Esophagus squamous epithelium (tissue), 5 donors: ENCODE measurements around the gene PRDX5. TPM values are rescaled to one million over a fixed set of nuclear protein-coding genes. Genes with fewer than 3 reads are reported as not detected.
A peak's percentile ranks its signal among the peaks of the same experiment; 100 is the strongest.

Source experiments
- DNase-seq: peaks from one replicate; lab custom pipeline; 2025; lab: John Stamatoyannopoulos, UW
- H3K27ac ChIP-seq, 4 donors: fragments of 200-600 bp; sonication (generic); one replicate each; pipeline ENCODE4 v1.5.1; 2016 to 2019; ENCODE audit warnings: mild to moderate bottlenecking in 1 of 4
- H3K27me3 ChIP-seq, 4 donors: fragments of 200-600 bp; sonication (generic); 1 replicate in 3 of 4; 2 replicates in 1 of 4; pipeline versions ENCODE4 v1.5.1 to v1.6.0; 2017 to 2021; ENCODE audit warnings: antibody characterized with exemption in 1 of 4
- H3K36me3 ChIP-seq, 3 donors: fragments of 200-600 bp; sonication (generic); one replicate each; pipeline ENCODE4 v1.5.1; 2016 to 2019
- H3K4me1 ChIP-seq, 3 donors: fragments of 200-600 bp; sonication (generic); one replicate each; pipeline ENCODE4 v1.5.1; 2017 to 2019
- H3K4me3 ChIP-seq, 4 donors: fragments of 200-600 bp; sonication (generic); 1 replicate in 3 of 4; 2 replicates in 1 of 4; pipeline ENCODE4 v1.5.1; 2016 to 2019; ENCODE audit warnings: mild to moderate bottlenecking in 2 of 4, moderate library complexity in 1 of 4
- H3K9me3 ChIP-seq, 3 donors: fragments of 200-600 bp; sonication (generic); one replicate each; pipeline ENCODE4 v1.5.1; 2016 to 2019
- POLR2A ChIP-seq, 4 donors: fragments of 450-650 bp; IDR thresholded peaks; one replicate each; pipeline ENCODE4 v1.6.1; 2017; ENCODE audit warnings: antibody characterized with exemption in 4 of 4, mild to moderate bottlenecking in 4 of 4, moderate library complexity in 3 of 4
- WGBS, 2 donors: methylation state at CpG; one replicate each; pipeline ENCODE4 v1.1.5; 2018; 5-methylcytosine and 5-hydroxymethylcytosine counted together
- intact Hi-C: fragments of 100-400 bp; cut with DNase I; formaldehyde crosslinking; loops from one replicate; pipeline ENCODE4 v1.15.0; 2022
- total RNA-seq, 4 donors: library from RNA; depleted of rRNA; stranded (reverse); fragments of >200 nt; gene quantifications; one replicate each; pipeline ENCODE4 v1.1.0, GENCODE V29; 2016
- TF ChIP-seq, protein P1 (sequence below), 6 experiments: fragments of 450-650 bp in 4 of 6; fragments of 200-600 bp in 2 of 6; sonication (generic) in 2 of 6; IDR thresholded peaks; one replicate each; pipeline ENCODE4 v1.5.1; 2016 to 2019; ENCODE audit warnings: antibody characterized with exemption in 6 of 6, mild to moderate bottlenecking in 4 of 6, moderate library complexity in 4 of 6
- donor health status: DM: yes; HTN: yes; CAD: no.

Gene PRDX5
- total RNA-seq, 4 donors from 2014 or later, result 309 to 602 (median 476) TPM

DNA sequence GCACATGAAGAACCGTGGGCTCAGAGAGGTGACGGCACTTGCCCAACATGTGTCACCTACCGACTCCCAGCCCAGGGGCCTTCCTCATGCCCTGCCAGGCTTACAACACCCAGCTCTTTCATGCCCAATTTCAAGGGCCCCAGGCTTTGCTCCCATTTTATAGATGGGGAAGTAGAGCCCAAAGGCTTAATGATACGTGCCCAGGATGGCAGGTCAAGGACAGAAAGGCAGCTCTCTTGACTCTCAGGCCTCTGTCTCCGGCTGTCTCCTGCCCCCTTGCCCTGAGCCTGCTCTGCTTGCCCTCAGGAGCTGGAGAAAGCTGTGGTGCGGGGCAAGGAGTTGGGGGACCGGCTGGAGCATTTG, 31.1 kb downstream of the PRDX5 start:
- intact Hi-C loops, result no loop called here
- H3K27ac ChIP-seq, result peak overlapping the region in 3 of 4 donors; percentile 74 to 87 (median 84)
- DNase-seq, result no peak
- WGBS, 2 donors, result 59 to 80% methylated on average over 3 to 5 of the region's 7 CpGs
- no peaks in the 10 kb centered on the region for H3K27me3 ChIP-seq
- H3K9me3 ChIP-seq, result no peaks in the 10 kb centered on the region
- TF ChIP-seq, protein P1, sequence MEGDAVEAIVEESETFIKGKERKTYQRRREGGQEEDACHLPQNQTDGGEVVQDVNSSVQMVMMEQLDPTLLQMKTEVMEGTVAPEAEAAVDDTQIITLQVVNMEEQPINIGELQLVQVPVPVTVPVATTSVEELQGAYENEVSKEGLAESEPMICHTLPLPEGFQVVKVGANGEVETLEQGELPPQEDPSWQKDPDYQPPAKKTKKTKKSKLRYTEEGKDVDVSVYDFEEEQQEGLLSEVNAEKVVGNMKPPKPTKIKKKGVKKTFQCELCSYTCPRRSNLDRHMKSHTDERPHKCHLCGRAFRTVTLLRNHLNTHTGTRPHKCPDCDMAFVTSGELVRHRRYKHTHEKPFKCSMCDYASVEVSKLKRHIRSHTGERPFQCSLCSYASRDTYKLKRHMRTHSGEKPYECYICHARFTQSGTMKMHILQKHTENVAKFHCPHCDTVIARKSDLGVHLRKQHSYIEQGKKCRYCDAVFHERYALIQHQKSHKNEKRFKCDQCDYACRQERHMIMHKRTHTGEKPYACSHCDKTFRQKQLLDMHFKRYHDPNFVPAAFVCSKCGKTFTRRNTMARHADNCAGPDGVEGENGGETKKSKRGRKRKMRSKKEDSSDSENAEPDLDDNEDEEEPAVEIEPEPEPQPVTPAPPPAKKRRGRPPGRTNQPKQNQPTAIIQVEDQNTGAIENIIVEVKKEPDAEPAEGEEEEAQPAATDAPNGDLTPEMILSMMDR (IDR thresholded peaks at IDR 0.05), result no peak
- TF ChIP-seq POLR2A (IDR thresholded peaks at IDR 0.05), result no peak
- no peaks in the 10 kb centered on the region for H3K36me3 ChIP-seq
- H3K4me3 ChIP-seq, result no peak overlapping the region
- H3K4me1 ChIP-seq, result peaks cover 15 to 30% (median 21%) of the 10 kb centered on the region in 3 donors

DNA sequence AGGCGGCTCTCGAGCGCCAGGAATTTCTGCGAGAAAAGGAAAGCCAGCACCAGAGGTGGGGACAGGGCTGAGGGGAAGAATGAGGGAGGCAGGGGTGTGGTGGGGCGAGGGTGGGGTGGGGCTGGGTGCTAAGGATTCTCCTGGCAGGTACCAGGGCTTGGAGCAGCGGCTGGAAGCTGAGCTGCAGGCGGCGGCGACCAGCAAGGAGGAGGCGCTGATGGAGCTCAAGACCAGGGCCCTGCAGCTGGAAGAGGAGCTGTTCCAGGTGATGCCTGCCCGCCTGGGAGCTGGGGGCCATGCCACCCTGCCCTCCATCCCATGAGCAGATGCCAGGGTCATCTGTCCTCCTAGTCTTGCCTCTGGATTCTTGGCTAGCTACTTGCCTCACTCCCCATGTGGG, 31.5 kb downstream of the PRDX5 start:
- TF ChIP-seq POLR2A (IDR thresholded peaks at IDR 0.05), result no peak
- TF ChIP-seq, protein P1 (IDR thresholded peaks at IDR 0.05), result no peak
- Histone ChIP-seq H3K4me3 (no peak overlapping the region), H3K27ac (peak overlapping the region in 1 of 4 donors; percentile 84), H3K9me3 (no peaks in the 10 kb centered on the region), H3K36me3 (no peaks in the 10 kb centered on the region), H3K4me1 (peaks cover 15 to 30% (median 21%) of the 10 kb centered on the region in 3 donors), H3K27me3 (no peaks in the 10 kb centered on the region)
- DNase-seq, result no peak
- WGBS, 2 donors, result 82 to 90% methylated on average over 11 of the region's 11 CpGs
- intact Hi-C loops, result no loop called here

DNA sequence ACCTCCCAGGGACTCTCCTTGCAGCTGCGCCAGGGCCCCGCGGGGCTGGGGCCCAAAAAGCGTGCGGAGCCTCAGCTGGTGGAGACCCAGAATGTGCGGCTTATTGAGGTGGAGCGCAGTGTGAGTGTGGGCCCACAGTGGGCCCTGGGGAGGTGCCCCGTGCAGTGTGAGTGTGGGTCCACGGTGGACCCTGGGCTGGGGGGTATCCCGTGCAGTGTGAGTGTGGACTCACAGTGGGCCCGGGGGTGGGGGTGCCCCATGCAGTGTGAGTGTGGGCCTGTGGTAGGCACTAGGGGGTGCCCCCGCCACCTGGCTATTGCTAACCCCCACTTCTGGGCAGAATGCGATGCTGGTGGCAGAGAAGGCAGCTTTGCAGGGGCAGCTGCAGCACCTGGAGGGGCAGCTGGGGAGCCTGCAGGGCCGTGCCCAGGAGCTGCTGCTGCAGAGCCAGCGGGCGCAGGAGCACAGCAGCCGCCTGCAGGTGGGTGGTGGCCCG, 33.3 kb downstream of the PRDX5 start:
- no peak for DNase-seq
- intact Hi-C loops, result no loop called here
- Histone ChIP-seq H3K4me3 (no peak overlapping the region), H3K9me3 (no peaks in the 10 kb centered on the region), H3K4me1 (peaks cover 15 to 42% (median 29%) of the 10 kb centered on the region in 3 donors), H3K27me3 (no peaks in the 10 kb centered on the region), H3K27ac (no peak overlapping the region), H3K36me3 (no peaks in the 10 kb centered on the region)
- WGBS, 2 donors, result 85 to 90% methylated on average over 10 to 14 of the region's 18 CpGs
- TF ChIP-seq POLR2A (IDR thresholded peaks at IDR 0.05), result no peak
- TF ChIP-seq, protein P1 (IDR thresholded peaks at IDR 0.05), result no peak

DNA sequence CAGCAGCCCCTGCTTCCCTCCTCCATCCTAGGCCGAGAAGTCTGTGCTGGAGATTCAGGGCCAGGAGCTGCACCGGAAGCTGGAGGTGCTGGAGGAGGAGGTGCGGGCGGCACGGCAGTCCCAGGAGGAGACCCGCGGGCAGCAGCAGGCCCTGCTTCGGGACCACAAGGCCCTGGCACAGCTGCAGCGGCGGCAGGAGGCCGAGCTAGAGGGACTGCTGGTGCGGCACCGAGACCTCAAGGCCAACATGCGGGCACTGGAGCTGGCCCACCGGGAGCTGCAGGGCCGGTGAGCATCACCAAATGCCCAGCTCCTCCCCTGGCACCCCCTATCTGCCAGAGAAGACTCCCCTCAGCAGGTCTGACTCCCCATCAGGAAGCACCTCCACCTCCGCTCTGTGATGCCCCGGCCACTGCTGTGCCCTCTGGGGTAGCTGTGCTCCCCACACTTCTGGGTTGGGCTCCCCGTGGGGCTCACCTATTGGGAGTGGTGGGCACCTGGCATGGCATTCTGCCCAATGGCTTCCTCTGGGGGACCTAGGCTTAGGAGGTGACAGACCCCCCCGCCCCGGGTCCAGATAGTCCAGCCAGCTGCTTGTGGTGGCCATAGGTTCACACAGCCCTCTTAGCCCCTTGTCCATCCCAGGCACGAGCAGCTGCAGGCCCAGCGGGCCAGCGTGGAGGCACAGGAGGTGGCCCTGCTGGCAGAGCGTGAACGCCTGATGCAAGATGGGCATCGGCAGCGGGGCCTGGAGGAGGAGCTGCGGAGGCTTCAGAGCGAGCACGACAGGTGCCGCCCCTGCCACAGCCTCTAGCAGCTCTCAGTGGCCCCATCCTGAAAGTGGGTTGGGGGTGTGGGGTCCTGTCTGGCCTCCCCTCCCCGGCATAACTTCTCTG, 34.4 kb downstream of the PRDX5 start:
- Histone ChIP-seq H3K27ac (no peak overlapping the region), H3K27me3 (no peaks in the 10 kb centered on the region), H3K36me3 (no peaks in the 10 kb centered on the region), H3K4me3 (no peak overlapping the region), H3K4me1 (peaks cover 15 to 36% (median 25%) of the 10 kb centered on the region in 3 donors), H3K9me3 (no peaks in the 10 kb centered on the region)
- 98% methylated on average over 7 of the region's 33 CpGs; no CpG with 5 or more reads in 1 of the 2 donors for WGBS, 2 donors
- no peak for DNase-seq
- no peak for TF ChIP-seq POLR2A (IDR thresholded peaks at IDR 0.05)
- TF ChIP-seq, protein P1 (IDR thresholded peaks at IDR 0.05), result no peak
- intact Hi-C loops, result no loop called here
